Sigmoid colon (tissue), 4 donors: ENCODE measurements around the gene ELFN2.

Source experiments
- CTCF ChIP-seq, 4 experiments: fragments of 450-650 bp in 3 of 4; fragments of 200-600 bp in 1 of 4; IDR thresholded peaks; one replicate each; pipeline ENCODE4 v1.5.1; 2016 to 2019; ENCODE audit warnings: antibody characterized with exemption in 4 of 4, mild to moderate bottlenecking in 3 of 4, moderate library complexity in 2 of 4
- EP300 ChIP-seq, 4 donors: sonication (generic); formaldehyde crosslinking; IDR thresholded peaks; one replicate each; pipeline ENCODE4 v1.6.1; 2017; ENCODE audit warnings: antibody characterized with exemption in 4 of 4
- POLR2A ChIP-seq, 2 donors: fragments of 450-650 bp; IDR thresholded peaks; one replicate each; pipeline ENCODE4 v1.6.1; 2016; ENCODE audit warnings: antibody characterized with exemption in 2 of 2, mild to moderate bottlenecking in 2 of 2, moderate library complexity in 2 of 2
- POLR2AphosphoS5 ChIP-seq, 4 donors: sonication (generic); formaldehyde crosslinking; IDR thresholded peaks; one replicate each; pipeline ENCODE4 v1.6.1; 2017; ENCODE audit warnings: antibody characterized with exemption in 4 of 4

GRCh38 chr22:37326726-37327125, 100.6 kb downstream of the ELFN2 start:
- TF ChIP-seq POLR2A (IDR thresholded peaks at IDR 0.05) (no peak), CTCF (IDR thresholded peaks at IDR 0.05) (no peak), POLR2AphosphoS5 (IDR thresholded peaks at IDR 0.05) (no peak), EP300 (IDR thresholded peaks at IDR 0.05) (no peak)
